LHCN-M2 (cell line): ENCODE data around the gene XYLT1. TPM values are rescaled to one million over a fixed set of nuclear protein-coding genes. Genes with fewer than 3 reads are reported as not detected.
A peak's percentile ranks its signal among the peaks of the same experiment; 100 is the strongest.
"Not testable (repeated sequence)": the region's sequence is repeated elsewhere in the genome, so short reads cannot be mapped to it uniquely, and the experiment has no call there.

Experiments used
- DNase-seq: peaks from one replicate; pipeline ENCODE4 v3.0.0-alpha.2; 2012; ENCODE audit warnings: low read depth
- total RNA-seq: library from RNA; depleted of rRNA; stranded (reverse); fragments of >200 nt; gene quantifications from 2 replicates; pipeline ENCODE4 v1.2.3, GENCODE V29; 2014

Gene XYLT1
- total RNA-seq, 1 experiment from 2014 or later = 2.7 TPM

DNA sequence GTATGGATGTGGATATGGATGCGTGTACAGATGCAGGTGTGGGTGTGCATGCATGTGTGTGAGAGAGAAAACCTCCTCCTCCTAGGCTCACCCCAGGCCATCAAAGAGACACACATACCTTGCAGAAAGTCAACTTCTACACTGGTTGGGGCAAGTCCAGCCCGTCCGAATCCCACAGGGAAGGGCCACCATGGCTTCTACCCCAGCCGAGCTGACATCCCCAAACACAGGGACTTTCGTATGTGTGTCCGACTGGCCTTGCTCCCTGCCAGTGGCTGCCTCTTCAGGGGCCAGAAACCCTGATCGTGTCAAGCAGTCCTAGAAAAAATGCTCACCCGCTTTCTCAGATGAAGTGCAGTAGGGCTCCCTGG lies 134.2 kb downstream of the XYLT1 start:
- DNase-seq = no peak

DNA sequence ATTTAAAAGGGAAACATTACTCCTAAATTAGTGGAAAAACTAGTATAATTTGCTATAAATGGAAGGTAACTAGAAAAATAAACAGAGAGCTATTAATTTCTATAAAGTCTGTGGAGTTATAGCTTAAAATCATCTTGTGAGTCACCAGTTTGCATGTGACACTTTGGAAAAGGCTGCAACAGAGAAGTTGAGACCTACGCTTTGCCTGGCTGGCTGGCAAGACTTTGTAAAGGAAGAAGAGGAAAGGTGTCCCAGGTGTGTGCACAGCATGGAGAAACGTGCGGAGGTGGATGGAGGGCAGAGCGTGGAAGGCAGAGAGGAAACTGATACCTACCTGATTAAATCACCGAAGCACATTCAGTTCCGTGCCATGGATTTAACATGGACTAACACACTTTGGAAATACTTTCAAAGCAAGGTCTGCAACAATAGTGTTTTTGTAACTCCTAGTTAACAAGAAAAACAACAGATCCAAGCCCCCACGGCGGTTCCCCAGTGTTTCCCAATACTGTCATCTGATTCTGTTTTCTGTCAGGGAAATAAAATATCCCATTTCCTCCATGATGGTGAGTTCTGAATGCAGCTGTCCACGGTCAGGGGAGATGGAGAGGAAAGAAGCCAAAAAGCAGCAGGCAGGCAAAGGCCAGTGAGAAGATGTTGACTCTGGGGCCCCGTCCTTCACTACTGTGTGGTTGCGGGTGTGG lies 134.8 kb downstream of the XYLT1 start:
- peak; percentile 26 for DNase-seq

DNA sequence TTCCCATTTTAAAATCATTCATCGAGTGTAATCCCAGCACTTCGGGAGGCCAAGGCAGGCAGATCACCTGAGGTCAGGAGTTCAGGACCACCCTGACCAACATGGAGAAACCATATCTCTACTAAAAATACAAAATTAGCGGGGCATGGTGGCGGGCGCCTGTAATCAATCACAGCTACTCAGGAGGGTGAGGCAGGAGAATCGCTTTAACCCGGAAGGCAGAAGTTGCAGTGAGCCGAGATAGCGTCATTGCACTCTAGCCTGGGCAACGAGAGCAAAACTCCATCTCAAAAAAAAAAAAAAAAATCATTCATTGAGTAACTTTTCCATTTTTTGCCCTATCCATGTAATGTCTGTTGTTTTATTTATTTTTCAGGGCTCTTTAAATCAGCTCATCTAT lies 135.4 kb downstream of the XYLT1 start:
- not testable (repeated sequence) for DNase-seq

DNA sequence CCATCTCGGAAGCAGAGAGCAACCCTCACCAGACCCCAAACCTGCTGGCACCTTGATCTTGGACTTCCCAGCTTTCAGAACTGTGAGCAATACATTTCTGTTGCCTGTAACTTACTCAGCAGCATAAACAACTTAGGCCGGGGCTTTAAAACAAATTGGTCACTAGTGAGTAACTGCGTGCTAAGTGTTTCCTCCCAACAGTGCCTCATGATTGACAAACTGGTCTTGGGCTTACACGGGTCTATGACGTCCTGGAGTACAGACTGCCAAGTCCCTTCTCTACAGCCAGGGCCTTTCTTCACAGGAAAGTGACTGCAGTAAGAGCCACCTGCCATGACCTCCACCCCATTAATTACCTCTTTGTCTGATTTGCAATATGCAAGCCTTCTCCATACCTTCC lies 136.7 kb downstream of the XYLT1 start:
- DNase-seq = peak; percentile 21

DNA sequence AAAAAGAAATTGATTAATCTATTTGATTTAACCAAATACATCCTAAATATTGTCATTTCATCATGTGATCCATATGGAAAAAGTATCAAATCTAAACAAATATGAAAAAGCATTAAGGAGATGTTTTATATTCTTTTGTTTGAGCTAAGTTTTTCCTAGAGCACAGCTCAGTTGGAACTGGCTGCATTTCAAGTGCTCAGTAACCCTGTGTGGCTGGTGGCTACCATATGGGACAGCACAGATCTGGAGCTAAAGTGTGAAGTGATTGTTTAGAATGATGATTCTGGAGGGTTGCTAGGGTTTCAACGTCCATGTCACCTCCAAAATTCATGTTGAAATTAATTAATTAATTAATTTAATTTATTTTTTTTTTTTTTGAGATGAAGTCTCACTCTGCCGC lies 137.5 kb downstream of the XYLT1 start:
- DNase-seq = no peak

DNA sequence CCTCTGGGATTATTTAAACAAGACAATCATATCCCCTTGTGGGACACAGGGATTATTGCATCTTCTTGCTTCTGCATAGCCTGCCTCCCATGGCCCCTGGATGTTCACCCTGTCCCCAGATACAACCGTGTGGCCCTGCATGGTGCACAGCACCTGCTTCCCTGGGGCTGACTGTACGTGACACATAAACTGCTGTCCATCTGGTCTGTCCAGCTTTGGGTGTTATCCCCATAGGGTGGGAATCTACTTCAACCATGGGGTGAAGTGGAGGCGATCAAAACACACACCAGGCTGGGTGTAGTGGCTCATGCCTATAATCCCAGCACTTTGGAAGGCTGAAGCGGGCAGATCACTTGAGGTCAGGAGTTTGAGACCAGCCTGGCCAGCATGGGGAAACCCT lies 138.8 kb downstream of the XYLT1 start:
- DNase-seq = no peak

DNA sequence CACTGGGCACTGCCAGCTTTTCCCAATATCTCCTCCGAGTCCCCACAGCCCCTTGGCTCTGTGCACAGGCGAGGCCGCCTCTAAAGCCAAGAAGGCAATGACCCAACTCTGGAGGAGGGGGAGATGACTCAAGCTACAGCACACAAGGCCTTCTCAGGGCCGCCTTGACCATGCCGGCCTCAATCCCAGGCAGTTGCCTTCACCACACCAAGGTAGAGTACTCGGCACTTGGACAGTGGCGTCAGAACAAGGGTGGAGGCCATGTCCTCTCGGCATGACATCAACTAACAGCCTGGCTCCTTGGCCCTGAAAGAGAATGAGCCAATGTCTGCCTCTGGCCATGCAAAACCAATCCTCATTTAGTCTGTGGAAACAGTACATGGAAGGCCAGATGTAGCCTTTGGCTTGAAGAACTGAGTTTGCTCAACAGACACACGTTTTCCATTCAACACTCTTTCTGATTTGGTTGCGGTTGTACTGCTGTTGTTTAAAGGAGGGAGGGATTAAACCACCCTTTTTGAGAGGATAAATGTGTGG lies 139.6 kb downstream of the XYLT1 start:
- DNase-seq = no peak

DNA sequence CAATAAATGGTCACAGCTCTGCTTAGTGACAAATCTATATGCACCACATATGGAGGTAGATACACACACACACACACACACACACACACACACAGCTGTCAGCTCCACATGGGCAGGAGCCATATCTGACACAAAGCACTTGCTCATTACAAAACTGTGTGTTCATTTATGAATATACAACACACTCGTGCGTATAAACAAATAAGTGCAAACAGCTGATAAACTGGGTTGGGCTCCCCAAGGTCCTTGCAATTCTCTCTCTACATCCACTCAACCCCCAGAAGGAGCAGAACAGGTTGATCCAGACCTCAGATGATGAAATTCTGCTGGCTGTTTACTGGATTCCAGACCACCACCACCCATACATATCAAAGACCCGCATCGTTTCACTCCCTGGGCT lies 140.7 kb downstream of the XYLT1 start:
- no peak for DNase-seq

DNA sequence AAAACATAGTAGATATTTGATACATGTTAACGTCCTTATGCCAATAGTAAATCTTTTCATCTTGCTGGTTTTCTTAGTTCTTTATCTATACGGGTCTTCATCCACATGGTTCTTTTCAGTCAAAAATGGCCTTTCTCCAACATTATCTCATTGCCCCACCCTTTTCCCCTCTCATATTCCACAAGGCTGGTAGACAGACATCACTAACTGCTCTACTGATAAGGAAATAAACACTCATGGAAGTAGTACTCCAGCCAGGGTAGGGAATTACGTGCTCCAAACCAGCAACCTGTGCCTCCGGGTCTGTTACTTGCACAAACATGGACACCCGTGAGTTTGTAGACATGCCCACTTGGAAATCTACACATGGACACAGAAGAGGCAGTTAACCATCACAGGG lies 141.4 kb downstream of the XYLT1 start:
- DNase-seq = no peak

DNA sequence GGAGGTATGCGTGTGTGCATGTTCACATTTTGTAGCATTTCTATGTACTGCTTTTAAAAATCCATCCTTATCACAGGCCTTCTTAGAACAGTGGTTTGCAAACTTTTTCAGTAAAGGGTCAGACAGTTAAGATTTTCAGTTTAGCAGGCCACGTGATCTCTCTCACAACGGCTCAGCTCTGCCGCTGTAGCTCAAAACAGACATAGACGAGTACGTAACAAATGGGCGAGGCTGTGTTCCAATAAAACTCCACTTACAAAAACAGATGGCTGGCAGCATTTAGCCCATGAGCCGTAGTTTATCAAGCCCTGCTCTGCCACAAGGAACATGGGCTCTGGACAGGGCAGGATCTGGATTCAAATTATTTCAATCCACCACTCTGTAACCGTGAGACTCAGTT lies 141.8 kb downstream of the XYLT1 start:
- peak; percentile 19 for DNase-seq

DNA sequence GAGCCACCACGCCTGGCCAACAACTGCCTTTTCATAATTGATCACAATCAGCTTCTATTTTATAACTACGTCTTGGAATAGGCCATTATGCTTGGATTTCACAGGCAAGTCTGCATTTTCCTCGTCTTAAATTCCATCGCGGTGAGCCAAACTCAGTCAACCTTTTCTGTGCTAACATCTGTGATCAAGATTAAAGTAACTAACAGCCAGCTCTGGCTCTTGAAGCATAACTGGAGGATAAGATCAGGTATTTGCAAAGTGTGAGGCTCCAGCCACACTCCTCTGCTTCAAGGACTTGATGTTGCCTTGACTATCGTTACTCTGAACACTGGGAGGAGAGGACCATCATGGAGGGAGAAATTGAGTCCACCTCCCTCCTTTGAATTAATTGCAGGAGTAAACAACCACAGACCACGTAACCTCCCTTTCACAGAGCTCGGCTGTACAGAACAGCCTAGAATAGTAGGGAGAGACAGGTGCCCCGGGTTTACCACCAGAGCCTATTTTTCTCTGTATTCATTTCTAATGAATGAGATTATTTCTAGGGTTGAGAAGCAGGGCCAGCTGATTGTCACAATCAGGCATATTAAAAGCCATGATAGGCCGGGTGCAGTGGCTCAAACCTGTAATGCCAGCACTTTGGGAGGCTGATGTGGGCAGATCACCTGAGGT lies 143.0 kb downstream of the XYLT1 start:
- no peak for DNase-seq

DNA sequence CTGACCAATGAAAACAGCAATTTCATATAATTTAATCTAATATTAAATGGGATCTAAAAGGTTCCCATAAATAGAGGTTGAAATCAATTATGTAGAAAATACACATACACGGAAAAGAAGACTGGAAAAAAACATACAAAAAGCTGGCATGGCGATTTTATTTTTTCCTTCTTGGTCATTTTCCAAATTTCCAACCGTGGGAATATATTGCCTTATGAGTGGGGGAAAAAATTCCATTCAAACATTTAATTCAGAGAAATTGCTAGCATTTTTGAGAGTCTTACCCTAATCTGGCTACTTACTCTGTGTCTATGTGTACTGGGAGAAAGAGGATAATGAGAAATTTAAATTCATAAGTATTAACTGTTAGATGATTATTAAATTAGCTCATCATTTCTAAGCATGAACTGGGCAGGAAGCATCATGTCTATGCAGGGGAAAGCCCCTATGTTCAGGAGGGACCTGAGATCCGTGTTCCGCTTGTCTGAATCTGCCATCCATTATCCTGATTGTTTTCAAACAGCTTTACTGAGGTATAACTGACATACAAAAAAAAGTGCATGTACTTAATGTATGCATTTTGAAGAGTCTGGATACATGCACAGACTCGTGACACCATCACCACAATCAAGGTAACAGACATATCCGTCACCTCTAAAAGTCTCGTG lies 145.2 kb downstream of the XYLT1 start:
- DNase-seq = no peak

DNA sequence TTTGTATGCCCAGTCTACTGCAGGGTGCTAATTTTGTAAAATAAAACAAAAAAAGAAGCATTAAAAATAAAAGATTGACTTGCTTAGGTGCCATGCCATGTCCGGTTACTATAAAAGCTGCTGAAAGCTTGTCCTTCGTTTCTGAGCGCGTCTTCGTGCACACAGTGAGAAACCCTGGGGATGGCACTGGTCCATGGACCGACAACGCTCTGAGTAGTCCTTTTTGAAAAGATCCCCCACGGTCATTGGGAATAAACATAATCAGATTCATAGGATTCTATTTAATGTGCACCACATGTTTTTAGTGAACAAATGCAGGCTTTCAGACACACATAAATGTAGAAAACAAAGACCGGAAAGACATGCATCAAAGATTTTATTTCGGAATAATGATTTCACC lies 146.3 kb downstream of the XYLT1 start:
- no peak for DNase-seq

DNA sequence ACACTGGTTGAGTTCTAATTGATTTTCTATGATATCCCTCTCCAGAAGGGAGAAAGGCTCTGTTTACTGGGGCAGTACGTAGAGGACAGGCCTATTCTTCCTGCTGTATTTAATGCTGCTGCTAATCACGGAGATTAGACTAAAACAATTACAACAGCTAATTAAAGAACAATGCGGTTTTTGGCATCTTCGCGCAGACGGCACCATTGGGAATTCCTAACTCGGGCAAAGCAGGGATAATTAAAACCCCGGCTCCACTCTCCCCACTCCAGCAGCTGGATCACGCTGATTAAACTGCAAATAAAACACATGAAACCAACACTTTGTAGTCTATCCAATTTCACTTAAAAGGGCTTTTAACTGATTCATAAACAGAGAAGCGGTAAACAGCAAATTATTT lies 147.6 kb downstream of the XYLT1 start:
- no peak for DNase-seq

DNA sequence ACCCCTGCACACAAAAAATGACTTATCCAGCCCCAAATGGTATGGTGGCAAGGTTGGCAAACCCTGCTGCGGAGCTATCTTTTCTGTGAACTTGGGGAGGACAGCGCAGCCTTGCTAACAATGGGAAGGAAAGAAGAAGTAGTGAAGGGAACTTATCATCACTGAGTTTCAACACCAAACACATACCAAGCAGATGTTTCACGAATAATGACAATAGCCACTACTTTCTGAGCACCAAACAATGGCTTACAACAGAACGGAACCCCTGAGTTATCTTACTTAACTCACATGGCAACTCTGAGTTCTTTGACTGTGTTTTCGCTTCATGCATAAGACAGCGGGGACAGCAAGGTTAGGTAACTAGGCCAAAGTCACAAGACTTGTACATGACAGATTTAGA lies 148.9 kb downstream of the XYLT1 start:
- DNase-seq = no peak

DNA sequence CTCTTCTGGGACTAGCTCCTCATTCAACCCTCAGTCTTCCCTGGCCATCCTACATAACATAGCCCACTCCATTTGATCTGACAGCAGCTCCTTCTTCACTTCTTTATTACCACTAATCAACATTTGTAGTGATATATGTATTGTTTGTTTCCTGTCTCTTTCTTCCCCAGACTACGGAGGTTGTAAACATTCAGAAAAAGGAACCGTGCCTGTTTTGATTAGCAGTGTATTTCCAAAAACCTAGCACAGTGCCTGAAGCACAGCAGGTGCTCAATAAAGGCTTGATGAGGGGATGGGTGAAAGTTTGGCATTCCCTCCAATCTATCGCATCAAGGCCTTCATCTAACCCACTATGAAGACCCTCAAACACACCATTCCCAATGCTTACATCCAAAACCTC lies 150.8 kb downstream of the XYLT1 start:
- no peak for DNase-seq

DNA sequence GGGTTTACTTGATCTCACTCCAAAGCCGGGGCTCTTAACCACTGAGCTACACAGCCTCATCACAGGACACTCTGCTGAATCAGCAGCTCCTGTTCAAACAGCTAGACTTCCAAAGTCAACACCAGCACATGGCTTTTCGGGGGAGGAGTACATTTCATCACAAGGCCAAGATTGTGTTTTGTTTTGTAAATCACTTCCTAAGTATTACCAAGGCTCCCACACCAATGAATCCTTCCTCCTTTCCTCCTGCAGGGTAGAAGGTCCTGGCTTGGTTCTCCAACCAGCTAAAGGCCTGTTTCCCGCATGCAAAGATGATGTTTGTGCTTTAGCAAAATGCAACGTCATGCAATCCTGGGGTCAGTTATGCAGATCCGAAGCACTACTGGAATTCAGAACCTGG lies 152.5 kb downstream of the XYLT1 start:
- no peak for DNase-seq

DNA sequence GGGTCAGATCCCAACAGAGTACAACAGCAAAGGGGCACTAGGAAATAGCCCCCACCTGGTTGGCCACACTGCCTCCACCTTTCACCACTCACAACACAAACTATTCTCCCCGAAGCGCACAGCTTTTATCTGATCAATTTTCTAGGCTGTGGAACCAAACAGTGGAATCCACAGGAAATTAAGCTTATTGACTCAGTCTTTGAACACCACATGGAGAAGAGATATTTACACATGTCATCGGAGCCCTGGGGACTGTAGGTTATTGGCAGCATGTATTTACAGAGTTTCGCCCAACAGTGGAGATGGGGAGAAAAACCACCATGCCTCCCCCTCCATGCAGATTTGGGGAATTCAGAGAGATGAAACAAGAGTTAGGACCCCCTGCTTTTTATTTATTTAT lies 154.8 kb downstream of the XYLT1 start:
- no peak for DNase-seq

DNA sequence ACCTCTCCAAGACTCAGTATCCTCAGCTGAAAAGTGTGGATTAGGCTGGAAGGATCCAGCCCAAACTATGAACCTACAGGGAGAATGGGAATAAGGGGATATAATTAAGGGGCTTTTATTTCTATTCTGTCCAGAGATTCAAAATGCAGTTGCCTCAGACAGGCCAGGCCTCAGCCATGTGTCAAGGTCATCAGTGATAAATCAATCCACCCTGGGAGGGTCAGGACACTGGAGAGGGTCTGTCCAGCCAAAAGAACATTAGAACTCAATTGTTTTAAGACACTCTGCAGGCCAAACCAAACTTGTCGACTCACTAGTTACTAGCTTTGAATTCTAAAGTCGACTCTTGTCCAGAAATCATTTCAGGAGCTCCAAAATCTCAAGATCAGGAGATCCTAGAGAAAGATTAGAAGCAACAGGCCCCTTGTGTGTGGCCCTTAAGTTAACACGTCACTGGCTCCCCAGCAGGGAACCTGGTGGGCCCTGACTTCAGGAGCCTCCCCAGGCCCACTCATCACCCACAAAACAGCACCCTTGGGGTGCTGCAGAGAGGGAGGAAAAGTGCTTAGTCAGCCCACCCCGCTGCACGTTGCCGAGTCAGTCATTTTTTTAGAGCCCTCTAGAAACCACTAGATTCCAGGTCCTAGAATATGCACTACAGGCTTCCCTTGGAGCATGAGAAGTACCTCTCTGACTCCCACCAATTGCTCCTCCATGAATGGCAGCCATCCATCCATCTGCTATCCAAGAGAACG lies 156.8 kb downstream of the XYLT1 start:
- no peak for DNase-seq

DNA sequence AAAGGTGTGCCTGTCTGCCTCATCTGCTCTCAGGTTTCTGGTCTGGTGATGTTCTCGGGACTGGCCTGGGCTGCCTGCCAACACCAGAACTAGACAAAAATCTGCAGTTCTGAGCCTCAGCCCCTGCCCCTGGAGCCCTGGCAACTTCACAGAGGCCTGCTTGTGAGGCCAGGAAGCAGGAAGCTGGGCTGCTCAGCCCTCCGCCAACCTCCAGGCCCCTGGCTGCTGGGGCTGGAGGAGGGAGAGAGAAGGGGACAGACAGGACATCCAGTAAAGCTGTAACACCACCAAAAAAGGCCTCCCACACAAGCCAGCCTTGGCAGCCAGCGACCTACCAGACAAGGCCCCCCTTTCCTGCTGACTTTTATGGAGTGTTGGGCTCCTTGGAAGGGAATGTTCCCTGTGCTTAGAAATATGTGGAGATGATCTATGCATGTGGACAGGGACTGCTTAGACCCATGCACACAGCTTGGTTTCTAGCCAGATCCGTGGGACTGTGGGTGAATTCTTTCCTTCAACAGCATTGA lies 157.6 kb downstream of the XYLT1 start:
- DNase-seq = no peak

DNA sequence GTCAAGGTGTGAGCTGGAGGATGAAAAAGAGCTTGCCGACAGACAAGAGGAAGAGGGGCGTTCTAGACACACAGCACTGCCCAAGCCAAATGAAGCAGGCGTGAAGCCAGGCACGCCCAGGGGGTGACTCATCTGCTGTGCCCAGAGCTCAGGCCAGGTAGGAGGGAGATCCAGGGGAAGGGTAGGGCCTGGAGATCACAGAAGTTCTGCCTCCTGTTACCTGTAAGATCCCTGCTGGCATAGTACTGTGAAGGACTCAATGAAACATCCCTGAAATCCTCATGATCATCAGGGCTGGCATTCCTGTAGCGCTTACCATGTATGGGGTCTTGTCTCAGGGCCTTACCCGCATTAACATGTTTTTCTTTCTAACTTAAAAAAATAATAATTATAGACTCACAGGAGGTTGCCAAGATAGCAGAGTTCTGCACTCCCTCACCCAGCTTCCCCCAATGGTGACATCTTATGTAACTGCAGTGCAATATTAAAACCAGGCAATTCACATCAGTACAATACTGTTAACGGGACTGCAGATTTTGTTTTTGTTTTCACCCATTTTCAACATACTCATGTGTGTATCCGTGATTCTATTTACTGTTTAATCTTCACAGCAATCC lies 158.6 kb downstream of the XYLT1 start:
- DNase-seq = no peak
